SH-SY5Y (cell line): Measurements from ENCODE around the gene FAM174C.

Experiments used
- GATA2 ChIP-seq: IDR thresholded peaks from 2 replicates; pipeline ENCODE4 v1.6.1; 2011; ENCODE audit warnings: mild to moderate bottlenecking, low read depth, low read length
- GATA3 ChIP-seq: IDR thresholded peaks from 2 replicates; pipeline ENCODE4 v1.6.1; 2011; ENCODE audit warnings: low read depth, mild to moderate bottlenecking, low read length, moderate library complexity

DNA sequence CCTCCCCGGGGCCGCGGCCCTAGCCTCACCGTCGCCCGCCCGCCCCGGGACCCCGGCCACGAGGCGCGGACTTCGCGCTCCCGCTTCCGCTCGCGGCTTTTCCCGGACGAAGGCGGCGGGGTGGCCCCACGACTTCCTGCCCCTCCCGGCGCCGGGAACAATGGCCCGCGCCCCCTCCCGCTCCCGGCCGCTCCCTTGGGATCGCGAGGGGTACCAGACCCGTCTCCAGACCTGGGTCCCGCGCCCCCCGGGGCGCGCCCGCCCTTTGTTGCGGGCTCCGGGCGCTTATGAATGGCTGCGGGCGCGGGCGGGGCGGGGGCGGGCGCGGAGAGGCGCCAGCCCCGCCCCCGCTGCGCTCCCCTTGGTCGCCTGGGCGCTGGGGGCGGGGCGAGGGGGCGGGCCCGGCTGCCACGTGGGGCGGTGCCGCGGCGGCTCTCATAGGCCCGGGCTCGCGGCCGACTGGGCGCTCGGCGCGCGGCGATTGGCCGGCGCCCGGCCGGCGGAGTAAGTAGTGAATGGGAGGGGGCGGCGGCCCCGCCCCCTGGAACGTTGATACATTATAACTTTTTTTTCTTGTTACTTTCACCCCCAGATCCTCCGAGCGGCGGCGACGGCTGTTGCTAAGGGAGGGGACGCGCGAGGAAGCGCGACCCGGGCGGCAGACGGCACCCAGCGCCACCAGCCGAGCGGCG is 25.9 kb upstream of the FAM174C start:
- TF ChIP-seq GATA2, result no peak
- no peak for TF ChIP-seq GATA3
